MCF 10A (cell line): ENCODE results near the gene HYAL1. TPM values are rescaled to one million over a fixed set of nuclear protein-coding genes. Genes with fewer than 3 reads are reported as not detected.

Experiments
- BruUV-seq: library from RNA; stranded (reverse); fragments of 400-500 nt; replicated peaks from 2 replicates; lab custom pipeline; 2021; lab: Mats Ljungman, UMichigan
- CTCF ChIA-PET: fragments of 300-600 bp; sonication (Branson Sonifier 250); formaldehyde crosslinking; extraction: SDS; loops from one replicate; lab custom pipeline; 2021; ENCODE audit warnings: antibody characterized with exemption, inconsistent platforms; lab: Yijun Ruan, JAX
- POLR2A ChIA-PET: fragments of 300-600, 350-650 bp; sonication (Branson Sonifier 250); formaldehyde crosslinking; extraction: SDS; loops from one replicate; lab custom pipeline; 2020; ENCODE audit warnings: antibody characterized with exemption, inconsistent platforms; lab: Yijun Ruan, JAX
- DNase-seq: peaks from one replicate; pipeline ENCODE4 v3.0.0-alpha.2; 2018; ENCODE audit not compliant: unreplicated experiment
- H3K27ac Mint-ChIP-seq: one replicate; pipeline ENCODE4 v1.8.0; 2022; ENCODE audit warnings: mild to moderate bottlenecking, low read depth, mixed read lengths; ENCODE audit not compliant: unreplicated experiment
- H3K27me3 Mint-ChIP-seq: one replicate; pipeline ENCODE4 v1.8.0; 2022; ENCODE audit warnings: mixed read lengths; ENCODE audit not compliant: insufficient read depth, unreplicated experiment
- H3K36me3 Mint-ChIP-seq: one replicate; pipeline ENCODE4 v1.8.0; 2022; ENCODE audit warnings: mild to moderate bottlenecking, moderate library complexity, mixed read lengths; ENCODE audit not compliant: insufficient read depth, unreplicated experiment
- H3K4me1 Mint-ChIP-seq: one replicate; pipeline ENCODE4 v1.8.0; 2022; ENCODE audit warnings: mixed read lengths; ENCODE audit not compliant: insufficient read depth, unreplicated experiment
- H3K4me3 Mint-ChIP-seq: one replicate; pipeline ENCODE4 v1.8.0; 2022; ENCODE audit warnings: mild to moderate bottlenecking, moderate library complexity, mixed read lengths; ENCODE audit not compliant: unreplicated experiment
- H3K9me3 Mint-ChIP-seq: one replicate; pipeline ENCODE4 v1.8.0; 2022; ENCODE audit warnings: mixed read lengths; ENCODE audit not compliant: unreplicated experiment
- intact Hi-C: fragments of 100-400 bp; cut with micrococcal nuclease; formaldehyde crosslinking; loops from 2 replicates; pipeline ENCODE4 v1.14.1; 2022
- total RNA-seq: library from RNA; stranded (reverse); gene quantifications from 2 replicates; pipeline ENCODE4 v1.2.3, GENCODE V29; 2022
- TF ChIP-seq, protein P1 (sequence below): fragments of 200-600 bp; IDR thresholded peaks from one replicate; pipeline ENCODE4 v1.8.0; 2022; ENCODE audit warnings: antibody characterized with exemption, mild to moderate bottlenecking; ENCODE audit not compliant: unreplicated experiment

Gene HYAL1
- total RNA-seq, 1 experiment from 2014 or later: 0.70 TPM

GRCh38 chr3:50302095-50303012 is 1.0 kb downstream of the HYAL1 start:
- Mint-ChIP-seq H3K36me3 (no peaks in the 10 kb centered on the region), H3K27me3 (no peaks in the 10 kb centered on the region), H3K9me3 (no peaks in the 10 kb centered on the region), H3K4me1 (peaks cover 7% of the 10 kb centered on the region), H3K27ac (no peak overlapping the region), H3K4me3 (no peak overlapping the region)
- intact Hi-C loops: no loop called here
- TF ChIP-seq, protein P1, sequence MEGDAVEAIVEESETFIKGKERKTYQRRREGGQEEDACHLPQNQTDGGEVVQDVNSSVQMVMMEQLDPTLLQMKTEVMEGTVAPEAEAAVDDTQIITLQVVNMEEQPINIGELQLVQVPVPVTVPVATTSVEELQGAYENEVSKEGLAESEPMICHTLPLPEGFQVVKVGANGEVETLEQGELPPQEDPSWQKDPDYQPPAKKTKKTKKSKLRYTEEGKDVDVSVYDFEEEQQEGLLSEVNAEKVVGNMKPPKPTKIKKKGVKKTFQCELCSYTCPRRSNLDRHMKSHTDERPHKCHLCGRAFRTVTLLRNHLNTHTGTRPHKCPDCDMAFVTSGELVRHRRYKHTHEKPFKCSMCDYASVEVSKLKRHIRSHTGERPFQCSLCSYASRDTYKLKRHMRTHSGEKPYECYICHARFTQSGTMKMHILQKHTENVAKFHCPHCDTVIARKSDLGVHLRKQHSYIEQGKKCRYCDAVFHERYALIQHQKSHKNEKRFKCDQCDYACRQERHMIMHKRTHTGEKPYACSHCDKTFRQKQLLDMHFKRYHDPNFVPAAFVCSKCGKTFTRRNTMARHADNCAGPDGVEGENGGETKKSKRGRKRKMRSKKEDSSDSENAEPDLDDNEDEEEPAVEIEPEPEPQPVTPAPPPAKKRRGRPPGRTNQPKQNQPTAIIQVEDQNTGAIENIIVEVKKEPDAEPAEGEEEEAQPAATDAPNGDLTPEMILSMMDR: no peak
- no TSS peak for BruUV-seq
- ChIA-PET CTCF (interaction anchor here (0.5 to 1.9 kb wide), 4 partner anchors 19 to 110 kb away, joined by 3 to 12 read pairs (median 4); partner anchors contain the start of gene HYAL2), POLR2A (interaction anchor here (0.7 to 1.4 kb wide), 2 partner anchors 22 to 34 kb away, joined by 3 read pairs; no protein-coding TSS in a partner anchor)
- DNase-seq: no peak

- H3K4me1 Mint-ChIP-seq: peaks cover 7% of the 10 kb centered on the region
- peak overlapping the region; percentile 97 for H3K27ac Mint-ChIP-seq
- no peak for DNase-seq
- TF ChIP-seq, protein P1: no peak
- H3K9me3 Mint-ChIP-seq: no peaks in the 10 kb centered on the region
- no peaks in the 10 kb centered on the region for H3K27me3 Mint-ChIP-seq
- ChIA-PET CTCF (interaction anchor here (0.7 to 1.5 kb wide), 3 partner anchors 23 to 56 kb away, joined by 3 to 6 read pairs (median 3); partner anchors contain the start of gene HYAL2), POLR2A (interaction anchor here (1.4 to 3.3 kb wide), 4 partner anchors 9 to 33 kb away, joined by 3 to 24 read pairs (median 3); partner anchors contain the start of gene TUSC2)
- H3K36me3 Mint-ChIP-seq: no peaks in the 10 kb centered on the region
- intact Hi-C loops: no loop called here
- peak overlapping the region; percentile 92 for H3K4me3 Mint-ChIP-seq
- no TSS peak for BruUV-seq
Measured at GRCh38 chr3:50300681-50301254, 2.6 kb downstream of the HYAL1 start.

DNA sequence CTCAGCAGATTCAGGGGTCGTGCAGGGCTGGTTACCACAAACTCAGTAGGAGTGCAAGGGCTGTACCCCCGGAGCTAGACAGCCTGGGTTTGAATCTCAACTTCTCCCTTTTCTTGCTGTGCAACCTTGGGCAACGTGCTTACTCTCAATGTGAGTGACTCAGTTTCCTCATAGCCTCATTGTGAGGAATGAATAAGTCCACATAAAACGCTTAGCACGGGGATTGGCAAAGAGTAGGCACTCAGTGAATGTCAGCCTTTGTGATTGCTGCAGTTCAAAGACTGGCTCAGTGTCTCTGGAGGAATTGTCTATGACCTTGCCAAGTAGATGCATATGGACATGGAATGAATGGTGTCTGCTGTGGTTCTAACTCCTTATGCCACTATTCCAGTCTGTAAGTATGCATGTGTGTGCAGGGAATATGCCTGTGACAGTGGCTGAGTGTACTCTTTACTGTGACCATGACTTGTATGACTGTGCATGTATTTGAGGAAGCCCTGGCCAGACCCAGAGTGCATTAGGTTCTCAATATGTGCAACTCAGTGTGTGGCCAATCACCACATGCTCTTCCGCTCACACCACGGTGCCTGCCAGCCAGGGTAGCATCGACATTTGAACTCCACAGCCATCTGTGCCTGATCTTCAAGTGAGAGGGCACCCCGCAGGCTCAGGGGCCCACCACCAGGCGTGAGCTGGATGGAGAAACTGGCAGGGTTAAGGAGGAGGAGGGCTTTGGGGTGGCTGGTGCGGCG is 3.3 kb downstream of the HYAL1 start:
- CTCF ChIA-PET: interaction anchor here (0.6 to 5.7 kb wide), 10 partner anchors 23 to 1084 kb away, joined by 3 to 30 read pairs (median 3); partner anchors contain the start of gene HYAL2
- TF ChIP-seq, protein P1: no peak
- peaks cover 7% of the 10 kb centered on the region for H3K4me1 Mint-ChIP-seq
- POLR2A ChIA-PET: interaction anchor here (0.5 to 3.3 kb wide), 16 partner anchors 8 to 1199 kb away, joined by 3 to 30 read pairs (median 5); partner anchors contain the start of genes GNAI2 and TUSC2
- H3K27ac Mint-ChIP-seq: peak overlapping the region; percentile 97
- DNase-seq: no peak
- no peaks in the 10 kb centered on the region for H3K36me3 Mint-ChIP-seq
- H3K9me3 Mint-ChIP-seq: no peaks in the 10 kb centered on the region
- peak overlapping the region; percentile 92 for H3K4me3 Mint-ChIP-seq
- TSS peak; percentile 91 for BruUV-seq
- no peaks in the 10 kb centered on the region for H3K27me3 Mint-ChIP-seq
- intact Hi-C loops: loop anchor here (1.0 kb wide), 1 partner anchor 21 kb away; no protein-coding TSS in a partner anchor
